ENCODE results near the gene SDHC. TPM values are rescaled to one million over a fixed set of nuclear protein-coding genes. Genes with fewer than 3 reads are reported as not detected.
"Not testable (repeated sequence)": the region's sequence is repeated elsewhere in the genome, so short reads cannot be mapped to it uniquely, and the experiment has no call there.

SDHC gene
- total RNA-seq, 2 experiments from 2014 or later, result 187 to 192 TPM

DNA sequence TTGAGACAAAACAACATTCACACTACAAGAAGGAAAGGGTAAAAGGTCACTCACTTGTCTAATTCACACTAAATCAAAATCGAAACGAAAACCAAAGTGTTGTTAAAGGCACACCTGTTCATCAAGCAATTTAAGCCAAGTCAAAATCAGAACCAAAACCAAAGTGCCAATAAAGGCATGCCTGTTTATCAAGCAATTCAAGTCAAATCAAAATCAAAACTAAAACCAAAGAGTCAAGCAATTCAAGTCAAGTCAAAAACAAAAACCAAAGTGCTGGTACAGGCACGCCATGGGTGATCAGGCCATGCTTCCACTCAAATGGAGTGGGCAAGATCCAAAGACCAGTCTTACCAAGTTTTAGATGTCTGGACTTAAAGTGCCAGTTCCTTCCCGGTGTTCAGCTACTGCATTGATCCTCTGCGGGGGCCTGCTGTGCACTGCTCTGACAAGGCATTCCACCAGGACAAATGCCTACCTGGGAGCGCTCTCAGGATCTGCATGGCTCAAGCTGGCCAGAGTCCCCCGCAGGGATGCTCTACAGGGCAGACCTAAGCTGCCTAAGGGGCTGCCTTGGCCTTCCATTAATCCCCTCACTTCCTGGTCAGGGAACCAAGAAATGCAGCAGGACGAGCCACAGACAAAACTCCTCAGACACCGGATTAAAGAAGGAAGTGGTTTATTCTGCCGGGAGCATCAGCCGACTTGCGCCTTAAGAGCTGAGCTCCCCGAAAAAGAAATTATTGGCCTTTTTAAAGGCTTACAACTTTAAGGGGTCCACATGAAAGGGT is 95.9 kb downstream of the SDHC start:
- not testable (repeated sequence) for H3K9me3 Mint-ChIP-seq, H3K27me3 Mint-ChIP-seq, H3K36me3 Mint-ChIP-seq
- Mint-ChIP-seq H3K4me3 (peak overlapping the region; percentile 30), H3K27ac (peak overlapping the region; percentile 62), H3K4me1 (peaks cover 18% of the 10 kb centered on the region)
- peak; percentile 16 for DNase-seq

DNA sequence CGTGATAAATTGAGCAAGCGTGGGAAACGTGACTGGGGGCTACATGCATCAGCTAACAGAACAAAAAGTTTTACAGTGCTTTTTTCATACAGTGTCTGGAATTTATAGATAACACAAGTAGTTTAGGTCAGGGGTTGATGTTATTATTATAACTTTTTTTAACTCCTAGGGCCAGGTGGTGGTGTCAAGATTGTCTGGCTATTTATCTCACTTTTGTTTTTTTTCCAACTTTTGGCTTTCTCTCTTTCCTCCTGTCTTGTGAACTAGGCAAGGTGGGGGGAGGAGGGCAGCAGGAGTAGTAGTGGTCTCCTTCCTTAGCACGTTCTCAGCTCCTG is 96.4 kb downstream of the SDHC start:
- Mint-ChIP-seq H3K4me1 (peaks cover 18% of the 10 kb centered on the region), H3K27ac (peak overlapping the region; percentile 62)

More for the DNA sequence above, 96.4 kb downstream of the SDHC start:
- not testable (repeated sequence) for H3K36me3 Mint-ChIP-seq, H3K27me3 Mint-ChIP-seq, H3K9me3 Mint-ChIP-seq, DNase-seq, H3K4me3 Mint-ChIP-seq

Other genes starting within 250 kb of the SDHC start
- 100 to 1,000 TPM; 146 to 157 TPM for gene ARHGAP30, start 244.5 kb upstream of the SDHC start, total RNA-seq
- gene NECTIN4, start 224.8 kb upstream of the SDHC start, total RNA-seq, result under 1 TPM; 0.12 to 0.16 TPM
- under 1 TPM; 0.33 to 0.46 TPM for gene KLHDC9, start 216.0 kb upstream of the SDHC start, total RNA-seq
- gene PFDN2, start 196.3 kb upstream of the SDHC start, total RNA-seq, result 100 to 1,000 TPM; 141 to 148 TPM
- gene NIT1, start 196.3 kb upstream of the SDHC start, total RNA-seq, result 10 to 100 TPM; 34.3 to 39.3 TPM
- gene DEDD, start 181.7 kb upstream of the SDHC start, total RNA-seq, result 10 to 100 TPM; 37.4 to 38.7 TPM
- 10 to 100 TPM; 89.9 to 92.8 TPM for gene UFC1, start 160.4 kb upstream of the SDHC start, total RNA-seq
- 10 to 100 TPM; 24.2 to 25.4 TPM for gene USP21, start 154.9 kb upstream of the SDHC start, total RNA-seq
- 10 to 100 TPM; 20.1 to 20.8 TPM for gene PPOX, start 148.0 kb upstream of the SDHC start, total RNA-seq
- gene B4GALT3, start 136.9 kb upstream of the SDHC start, total RNA-seq, result 10 to 100 TPM; 49.5 to 53.9 TPM
- gene ADAMTS4, start 115.3 kb upstream of the SDHC start, total RNA-seq, result 1 to 10 TPM; 2.5 to 3.8 TPM
- 10 to 100 TPM; 87.7 to 95.8 TPM for gene NDUFS2, start 112.0 kb upstream of the SDHC start, total RNA-seq
- 1 to 10 TPM; 1.2 to 3.0 TPM for gene FCER1G, start 99.1 kb upstream of the SDHC start, total RNA-seq
- gene APOA2, start 90.8 kb upstream of the SDHC start, total RNA-seq, result not detected
- gene TOMM40L, start 88.3 kb upstream of the SDHC start, total RNA-seq, result 10 to 100 TPM; 26.3 to 26.4 TPM
- gene NR1I3, start 76.2 kb upstream of the SDHC start, total RNA-seq, result not detected
- under 1 TPM; 0.39 to 0.80 TPM for gene PCP4L1, start 55.6 kb upstream of the SDHC start, total RNA-seq
- gene MPZ, start 4.4 kb upstream of the SDHC start, total RNA-seq, result 1 to 10 TPM; 2.9 to 3.7 TPM
- not detected for gene CFAP126, start 53.5 kb downstream of the SDHC start, total RNA-seq
- not detected for gene FCGR2A, start 191.1 kb downstream of the SDHC start, total RNA-seq
- under 1 TPM; 0.33 to 0.34 TPM for gene HSPA6, start 210.2 kb downstream of the SDHC start, total RNA-seq
- not detected for gene FCGR3A, start 235.4 kb downstream of the SDHC start, total RNA-seq

Measured in activated naive CD8-positive, alpha-beta T cell treated with anti-CD3 and anti-CD28 coated beads for 36 hours (primary cell).